GM18519 (cell line): Measurements from ENCODE around the gene ADAMTSL1.

ENCODE experiments used
- ATAC-seq: cut with Tn5 transposase; IDR thresholded peaks from one replicate; pipeline ENCODE4 v1.9.1; 2021; ENCODE audit warnings: mild to moderate bottlenecking, moderate library complexity; ENCODE audit not compliant: unreplicated experiment, low FRiP score

Gene ADAMTSL1

DNA sequence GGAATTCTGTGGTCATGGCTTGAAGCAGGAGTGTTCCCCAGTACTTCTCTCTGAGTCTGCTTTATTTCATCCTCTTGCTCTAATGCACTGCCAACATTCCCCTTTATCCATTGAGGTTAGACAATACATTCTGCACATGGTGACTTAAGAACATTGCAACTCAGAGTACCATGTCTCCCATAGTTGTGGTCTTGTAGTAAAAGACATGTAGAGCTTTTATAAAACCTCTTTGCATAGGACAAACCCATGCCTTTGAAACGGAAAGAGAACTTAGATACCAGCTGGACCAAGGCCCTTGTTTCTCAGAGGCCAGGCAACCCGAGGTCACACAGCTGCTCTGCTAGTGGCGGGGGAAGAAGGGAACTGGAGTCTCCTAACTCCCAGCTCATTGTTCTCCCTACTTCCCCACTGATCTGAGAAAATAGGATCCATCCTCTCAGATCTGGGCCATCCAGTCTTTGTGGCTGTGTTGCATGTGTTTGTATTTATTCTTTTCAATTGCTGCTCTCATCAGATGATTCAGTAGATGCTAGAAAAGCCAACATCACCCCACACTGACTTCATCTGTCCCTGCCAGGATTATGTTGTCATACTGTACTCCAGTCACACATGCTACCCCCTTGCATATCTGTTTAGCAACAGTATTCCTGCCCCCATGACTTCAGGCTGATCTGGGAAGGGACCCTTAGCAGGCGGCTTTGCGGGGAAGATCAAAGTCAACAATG is 322.2 kb downstream of the ADAMTSL1 start:
- ATAC-seq: no peak

- ATAC-seq: no peak
Observed at GRCh38 chr9:18796696-18797270, 322.8 kb downstream of the ADAMTSL1 start.

GRCh38 chr9:18798106-18798505 is 324.2 kb downstream of the ADAMTSL1 start:
- no peak for ATAC-seq

DNA sequence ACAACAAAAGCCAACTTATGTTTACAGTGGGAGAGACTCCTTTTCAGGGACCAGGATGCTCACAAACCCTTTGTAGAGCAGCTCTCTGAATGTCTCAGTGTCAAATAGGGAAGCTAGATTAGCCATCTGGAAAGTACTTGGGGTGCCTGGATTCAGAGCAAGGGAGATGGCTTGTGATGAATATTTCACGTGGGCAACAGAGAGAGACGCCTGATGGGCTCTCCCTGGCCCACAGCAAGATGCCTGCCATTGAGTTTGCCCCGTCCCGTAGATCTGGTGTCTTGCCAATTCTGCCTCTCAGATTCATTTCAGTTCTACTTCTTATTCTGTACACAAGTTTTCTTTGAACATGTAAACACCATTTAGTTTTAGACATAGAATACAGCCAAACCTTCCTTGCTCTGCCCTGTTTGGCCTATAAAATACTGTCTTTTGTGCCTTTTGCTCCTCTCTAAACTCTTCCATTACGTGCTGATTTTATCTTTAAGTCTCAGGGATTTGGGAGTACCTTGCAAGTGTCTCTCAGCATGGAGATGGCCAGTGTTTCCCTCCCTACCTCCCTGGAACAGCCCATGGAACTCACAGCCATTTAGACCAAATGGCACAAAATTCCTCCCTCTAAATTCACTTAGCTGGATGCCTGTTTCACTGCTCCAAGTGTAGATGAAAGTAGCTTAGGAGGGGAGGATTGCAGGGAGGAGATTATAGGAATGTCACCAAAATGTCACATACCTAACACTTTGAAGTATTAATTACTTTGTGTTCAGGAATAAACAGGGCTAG is 324.7 kb downstream of the ADAMTSL1 start:
- ATAC-seq: no peak

DNA sequence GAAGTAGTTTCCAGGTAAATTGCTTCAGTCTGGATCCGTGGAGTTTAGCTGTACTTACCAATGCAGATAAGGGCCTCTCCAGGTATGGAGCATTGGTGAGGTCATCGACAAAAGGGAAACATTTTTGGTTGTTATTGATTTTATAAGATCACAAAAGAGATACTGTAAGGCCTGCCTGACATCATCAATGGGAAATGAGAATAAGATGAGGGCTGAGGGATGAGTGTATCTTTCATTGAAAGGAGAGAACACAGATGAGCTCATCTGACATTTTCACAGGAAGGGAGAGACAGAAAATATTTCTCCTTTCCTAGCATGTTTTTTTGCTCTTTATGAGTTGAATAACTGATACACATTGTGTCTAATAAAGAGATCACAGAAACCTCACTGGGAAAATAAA is 325.5 kb downstream of the ADAMTSL1 start:
- ATAC-seq: no peak

- no peak for ATAC-seq
Observed at GRCh38 chr9:18800579-18800978, 326.6 kb downstream of the ADAMTSL1 start.

DNA sequence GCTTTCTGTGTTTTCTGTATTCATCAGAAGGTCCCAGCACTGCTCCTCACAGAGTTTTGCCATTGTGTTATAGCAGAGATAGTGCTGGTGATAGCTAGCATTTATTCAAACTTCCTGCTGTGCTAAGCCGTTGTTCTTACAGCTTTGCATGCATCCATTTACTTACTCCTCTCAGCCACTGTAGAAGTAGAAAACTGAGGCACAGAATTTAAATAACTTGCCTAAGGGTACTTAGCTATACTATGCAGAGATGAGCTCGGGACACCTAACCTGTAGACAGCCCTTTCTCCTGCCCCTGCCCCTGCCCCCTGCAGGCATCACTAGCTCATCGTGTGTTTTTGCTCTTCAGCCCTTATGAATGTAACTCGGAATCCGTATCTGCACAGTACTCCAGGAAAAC is 331.4 kb downstream of the ADAMTSL1 start:
- ATAC-seq: no peak

GRCh38 chr9:18806232-18807080 is 332.5 kb downstream of the ADAMTSL1 start:
- ATAC-seq: no peak

- no peak for ATAC-seq
Observed at GRCh38 chr9:18810581-18810980, 336.6 kb downstream of the ADAMTSL1 start.

DNA sequence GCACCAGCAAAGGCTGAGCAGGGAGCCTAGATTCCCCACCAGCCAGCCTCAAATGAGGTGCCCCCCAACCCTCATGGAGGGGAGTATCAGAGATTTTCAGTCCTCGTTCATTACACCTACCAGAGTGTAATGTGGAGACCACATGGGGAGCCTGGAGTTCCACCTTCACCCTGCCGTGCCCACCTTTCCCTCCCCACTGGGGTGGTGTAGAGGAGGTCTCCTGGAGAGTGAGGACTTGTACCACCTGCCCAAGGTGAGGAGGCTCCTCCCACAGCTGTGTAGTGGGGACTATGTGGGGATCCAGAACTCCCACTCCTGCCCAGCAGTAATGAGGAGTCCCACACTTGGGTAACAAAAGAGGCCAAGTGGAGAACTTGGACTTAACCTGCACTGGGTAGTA is 337.2 kb downstream of the ADAMTSL1 start:
- no peak for ATAC-seq

- no peak for ATAC-seq
Observed at GRCh38 chr9:18819418-18819817, 345.5 kb downstream of the ADAMTSL1 start.

DNA sequence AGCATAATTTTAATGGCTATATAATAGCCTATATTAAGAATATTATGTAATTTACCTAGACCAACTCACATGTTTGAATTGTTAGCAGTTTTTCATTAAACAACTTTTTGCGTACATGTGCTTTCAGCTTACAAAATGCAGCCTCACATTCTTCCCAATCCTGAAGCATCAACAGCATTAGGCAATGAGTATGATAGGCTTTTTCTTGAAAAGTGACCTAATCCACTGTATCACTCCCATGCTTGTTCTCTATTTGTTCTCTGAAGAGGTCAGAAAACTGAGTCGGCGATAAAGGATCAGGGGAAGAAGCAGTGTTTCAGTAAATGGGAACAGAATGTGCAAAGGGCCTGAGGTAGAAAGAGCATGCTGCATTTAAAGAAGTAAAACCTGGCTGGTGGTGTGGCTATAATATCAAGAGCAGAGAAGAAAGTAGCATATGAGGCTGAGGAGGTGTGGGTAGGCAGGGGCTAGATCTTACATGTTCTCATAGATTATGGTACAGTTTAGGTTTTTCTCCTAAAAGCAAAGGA is 346.7 kb downstream of the ADAMTSL1 start:
- no peak for ATAC-seq

DNA sequence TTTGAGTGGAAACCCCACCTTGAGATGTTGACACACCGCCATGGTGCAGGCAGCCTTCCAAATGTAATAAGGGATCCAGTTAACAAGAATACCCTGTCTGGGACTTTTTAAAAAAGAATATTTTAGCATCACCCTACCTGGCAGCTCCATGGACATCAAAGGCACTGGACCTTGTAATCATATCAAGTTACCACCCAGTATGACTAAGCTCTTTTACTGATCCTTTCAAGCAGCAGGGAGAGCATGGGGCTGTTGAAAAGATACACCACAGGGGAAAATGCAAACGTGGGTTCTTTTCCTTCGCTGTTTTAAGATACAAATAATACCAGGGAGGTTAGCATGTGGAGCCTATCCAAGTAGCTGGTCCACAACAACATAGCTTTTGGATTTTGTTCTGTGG is 347.8 kb downstream of the ADAMTSL1 start:
- no peak for ATAC-seq

DNA sequence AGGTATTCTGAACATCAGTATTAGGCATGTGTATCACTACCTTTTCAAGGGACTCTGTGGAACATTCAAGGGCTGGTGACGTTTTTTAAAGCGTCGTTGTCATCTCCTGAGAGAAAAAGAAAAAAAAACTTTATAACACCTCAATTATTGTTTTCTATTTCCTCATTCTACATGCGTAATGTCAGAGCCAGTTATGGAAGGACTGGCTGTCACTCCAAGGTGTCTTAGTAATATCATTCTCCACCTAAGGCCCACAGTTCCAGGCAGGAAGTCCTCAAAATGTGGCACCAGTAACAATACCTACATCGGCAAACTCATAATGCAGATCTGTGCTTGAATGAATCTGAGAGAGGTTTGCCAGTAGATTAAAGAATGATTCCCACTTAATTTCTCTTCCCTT is 348.9 kb downstream of the ADAMTSL1 start:
- no peak for ATAC-seq

DNA sequence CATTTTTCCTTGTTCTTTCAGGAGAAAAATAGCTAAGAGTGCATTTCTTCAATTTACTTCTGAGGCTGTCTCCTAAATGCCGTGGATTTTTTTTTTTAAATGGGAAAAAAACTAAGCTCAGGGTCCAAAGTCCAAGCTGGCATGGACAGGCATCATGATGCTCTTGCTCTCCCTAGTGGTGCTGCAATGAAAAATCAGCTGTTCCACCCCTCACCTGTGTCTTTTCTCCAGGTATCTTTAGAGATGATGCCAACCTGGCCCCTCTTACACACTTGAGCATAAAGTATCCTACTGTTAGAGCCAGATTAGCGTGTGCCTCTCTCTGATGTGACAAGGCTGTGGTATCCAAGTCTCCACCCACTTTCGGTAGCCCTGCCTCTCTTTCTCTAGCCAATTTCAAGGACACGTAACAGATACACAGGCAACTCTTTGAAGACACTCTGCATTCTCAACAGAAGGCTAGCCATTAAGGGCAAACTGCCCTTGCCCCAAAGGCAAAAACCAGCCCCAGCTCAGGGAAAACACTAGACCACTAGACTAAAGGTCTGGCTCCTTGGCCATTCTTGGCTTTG is 350.2 kb downstream of the ADAMTSL1 start:
- ATAC-seq: no peak

- ATAC-seq: no peak
Observed at GRCh38 chr9:18825656-18826170, 351.8 kb downstream of the ADAMTSL1 start.

GRCh38 chr9:18826248-18826647 is 352.3 kb downstream of the ADAMTSL1 start:
- no peak for ATAC-seq

- no peak for ATAC-seq
Observed at GRCh38 chr9:18829066-18829465, 355.1 kb downstream of the ADAMTSL1 start.

DNA sequence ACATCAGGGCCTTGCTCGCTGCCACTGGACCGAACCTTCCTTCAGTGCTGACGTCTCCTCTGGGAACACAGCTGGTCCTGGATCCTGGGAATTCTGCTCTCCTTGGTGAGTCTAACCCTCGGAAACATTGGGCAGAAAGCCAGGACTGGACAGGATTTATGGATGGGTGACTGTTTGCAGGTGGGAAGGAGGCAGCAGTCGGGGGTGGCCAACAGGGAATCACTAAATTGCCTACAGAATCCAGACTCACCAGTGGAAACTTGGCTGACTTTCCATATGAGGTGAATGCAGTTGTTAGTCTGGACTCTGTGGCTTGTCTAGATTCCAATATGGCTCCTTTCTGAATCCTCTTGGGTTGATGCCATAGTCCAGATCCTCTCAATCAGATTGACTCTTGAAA is 355.9 kb downstream of the ADAMTSL1 start:
- no peak for ATAC-seq
